ENCODE measurements around the gene LASP1.

GRCh38 chr17:38925263-38925995 is 55.6 kb downstream of the LASP1 start, which contains the start of gene LASP1NB:
- TF ChIP-seq CTCF (IDR thresholded peaks at IDR 0.05; ENCODE audit: low read depth, low read length, poor library complexity, severe bottlenecking) (no peak), EZH2phosphoT487 (IDR thresholded peaks at IDR 0.05; ENCODE audit: borderline replicate concordance, low read length) (no peak)

All from DOHH2 (cell line).